ENCODE data around the gene TRAPPC5. TPM values are rescaled to one million over a fixed set of nuclear protein-coding genes. Genes with fewer than 3 reads are reported as not detected.

Gene TRAPPC5
- total RNA-seq, 1 donor from 2014 or later: 88.8 TPM

DNA sequence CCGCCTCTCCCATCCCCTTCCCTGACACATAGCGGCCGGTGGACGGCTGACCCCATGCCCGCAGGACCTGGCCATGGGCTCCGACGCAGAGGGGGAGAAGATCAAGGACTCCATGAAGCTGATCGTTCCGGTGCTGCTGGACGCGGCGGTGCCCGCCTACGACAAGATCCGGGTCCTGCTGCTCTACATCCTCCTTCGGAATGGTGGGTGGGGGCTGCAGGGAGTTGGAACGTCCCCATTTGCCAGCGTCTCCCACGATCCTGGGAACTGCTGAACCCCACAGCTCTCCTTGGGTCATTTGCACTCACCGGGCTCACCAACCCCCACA is 36.1 kb upstream of the TRAPPC5 start:
- no peak overlapping the region for H3K27ac Mint-ChIP-seq
- H3K4me1 Mint-ChIP-seq (ENCODE audit: low read depth): no peaks in the 10 kb centered on the region
- peaks cover 6% of the 10 kb centered on the region for H3K36me3 Mint-ChIP-seq (ENCODE audit: insufficient read depth)
- no peaks in the 10 kb centered on the region for H3K27me3 Mint-ChIP-seq
- H3K9me3 Mint-ChIP-seq (ENCODE audit: low read depth): no peaks in the 10 kb centered on the region
- TF ChIP-seq, protein P1, sequence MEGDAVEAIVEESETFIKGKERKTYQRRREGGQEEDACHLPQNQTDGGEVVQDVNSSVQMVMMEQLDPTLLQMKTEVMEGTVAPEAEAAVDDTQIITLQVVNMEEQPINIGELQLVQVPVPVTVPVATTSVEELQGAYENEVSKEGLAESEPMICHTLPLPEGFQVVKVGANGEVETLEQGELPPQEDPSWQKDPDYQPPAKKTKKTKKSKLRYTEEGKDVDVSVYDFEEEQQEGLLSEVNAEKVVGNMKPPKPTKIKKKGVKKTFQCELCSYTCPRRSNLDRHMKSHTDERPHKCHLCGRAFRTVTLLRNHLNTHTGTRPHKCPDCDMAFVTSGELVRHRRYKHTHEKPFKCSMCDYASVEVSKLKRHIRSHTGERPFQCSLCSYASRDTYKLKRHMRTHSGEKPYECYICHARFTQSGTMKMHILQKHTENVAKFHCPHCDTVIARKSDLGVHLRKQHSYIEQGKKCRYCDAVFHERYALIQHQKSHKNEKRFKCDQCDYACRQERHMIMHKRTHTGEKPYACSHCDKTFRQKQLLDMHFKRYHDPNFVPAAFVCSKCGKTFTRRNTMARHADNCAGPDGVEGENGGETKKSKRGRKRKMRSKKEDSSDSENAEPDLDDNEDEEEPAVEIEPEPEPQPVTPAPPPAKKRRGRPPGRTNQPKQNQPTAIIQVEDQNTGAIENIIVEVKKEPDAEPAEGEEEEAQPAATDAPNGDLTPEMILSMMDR (IDR thresholded peaks at IDR 0.05; ENCODE audit: unreplicated experiment): no peak
- DNase-seq (ENCODE audit: low spot score, unreplicated experiment): no peak
- no peak overlapping the region for H3K4me3 Mint-ChIP-seq (ENCODE audit: low read depth)

DNA sequence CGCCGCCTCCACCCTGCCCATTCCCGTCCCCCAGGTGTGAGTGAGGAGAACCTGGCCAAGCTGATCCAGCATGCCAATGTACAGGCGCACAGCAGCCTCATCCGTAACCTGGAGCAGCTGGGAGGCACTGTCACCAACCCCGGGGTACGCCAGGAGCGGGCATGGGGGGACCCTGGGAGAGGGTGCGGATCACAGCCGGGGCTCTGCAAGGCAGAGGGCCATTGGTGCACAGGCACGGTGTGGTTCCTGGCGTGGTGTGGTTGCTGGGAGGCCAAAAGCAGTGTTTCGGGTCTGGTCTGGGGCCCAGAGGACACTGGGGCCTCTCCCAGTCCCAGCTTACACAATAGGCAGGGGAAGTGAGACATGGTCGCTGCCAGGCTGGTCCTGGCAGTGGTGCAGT is 35.5 kb upstream of the TRAPPC5 start:
- Mint-ChIP-seq H3K27ac (no peak overlapping the region), H3K36me3 (ENCODE audit: insufficient read depth) (peaks cover 3% of the 10 kb centered on the region), H3K9me3 (ENCODE audit: low read depth) (no peaks in the 10 kb centered on the region), H3K27me3 (no peaks in the 10 kb centered on the region), H3K4me1 (ENCODE audit: low read depth) (no peaks in the 10 kb centered on the region), H3K4me3 (ENCODE audit: low read depth) (no peak overlapping the region)
- DNase-seq (ENCODE audit: low spot score, unreplicated experiment): no peak
- TF ChIP-seq, protein P1 (IDR thresholded peaks at IDR 0.05; ENCODE audit: unreplicated experiment): no peak

DNA sequence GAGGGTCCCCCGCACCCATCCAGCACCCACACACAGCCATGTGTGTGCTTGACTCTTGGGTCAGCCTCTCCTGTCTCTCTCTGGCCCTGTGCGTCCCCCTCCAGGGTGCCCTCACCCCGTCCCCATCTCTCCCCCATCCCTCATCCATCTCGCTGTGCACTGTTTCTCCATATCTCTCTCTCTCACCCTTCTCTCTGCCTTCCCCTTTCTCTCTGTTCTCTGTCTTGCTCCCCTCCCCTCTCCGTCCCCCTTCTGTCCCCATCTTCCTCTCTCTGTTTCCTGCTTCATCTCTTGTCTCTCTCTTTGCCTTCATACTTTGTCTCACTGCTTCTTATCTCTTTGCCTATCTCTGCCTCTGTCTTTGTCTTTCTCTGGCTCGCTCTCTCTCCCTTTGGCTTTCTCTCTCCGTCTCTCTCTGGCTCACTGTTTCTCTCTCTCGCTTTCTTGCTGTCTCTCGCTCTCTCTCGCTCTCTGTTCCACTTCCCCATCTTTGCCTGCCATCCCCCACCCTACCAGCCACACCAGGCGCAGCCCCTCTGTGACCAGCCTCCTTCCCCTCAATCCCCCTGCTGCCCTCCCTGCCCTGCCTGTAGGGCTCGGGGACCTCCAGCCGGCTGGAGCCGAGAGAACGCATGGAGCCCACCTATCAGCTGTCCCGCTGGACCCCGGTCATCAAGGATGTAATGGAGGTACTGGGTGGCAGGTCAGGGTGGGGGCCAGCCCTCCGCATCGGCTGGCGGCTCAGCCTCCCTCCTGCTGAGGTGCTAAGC is 34.8 kb upstream of the TRAPPC5 start:
- Mint-ChIP-seq H3K27me3 (peaks cover 2% of the 10 kb centered on the region), H3K9me3 (ENCODE audit: low read depth) (no peaks in the 10 kb centered on the region), H3K36me3 (ENCODE audit: insufficient read depth) (peaks cover 3% of the 10 kb centered on the region), H3K4me3 (ENCODE audit: low read depth) (no peak overlapping the region), H3K27ac (peak overlapping the region; percentile 78), H3K4me1 (ENCODE audit: low read depth) (no peaks in the 10 kb centered on the region)
- DNase-seq (ENCODE audit: low spot score, unreplicated experiment): no peak
- TF ChIP-seq, protein P1 (IDR thresholded peaks at IDR 0.05; ENCODE audit: unreplicated experiment): no peak

DNA sequence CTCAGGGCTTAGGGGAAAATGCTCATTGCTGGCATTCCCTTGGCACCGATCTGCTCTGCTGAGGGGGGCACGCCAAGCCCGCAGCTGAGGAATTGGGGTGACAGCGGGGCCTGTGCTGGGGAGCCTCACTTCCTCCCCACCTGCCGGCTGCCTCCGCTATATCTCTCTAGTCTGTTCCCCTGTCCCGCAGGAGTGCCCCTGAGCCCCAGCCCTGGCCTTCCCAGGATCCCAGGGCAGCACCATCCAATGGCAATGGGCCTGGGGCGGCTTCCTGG is 34.3 kb upstream of the TRAPPC5 start:
- DNase-seq (ENCODE audit: low spot score, unreplicated experiment): no peak

DNA sequence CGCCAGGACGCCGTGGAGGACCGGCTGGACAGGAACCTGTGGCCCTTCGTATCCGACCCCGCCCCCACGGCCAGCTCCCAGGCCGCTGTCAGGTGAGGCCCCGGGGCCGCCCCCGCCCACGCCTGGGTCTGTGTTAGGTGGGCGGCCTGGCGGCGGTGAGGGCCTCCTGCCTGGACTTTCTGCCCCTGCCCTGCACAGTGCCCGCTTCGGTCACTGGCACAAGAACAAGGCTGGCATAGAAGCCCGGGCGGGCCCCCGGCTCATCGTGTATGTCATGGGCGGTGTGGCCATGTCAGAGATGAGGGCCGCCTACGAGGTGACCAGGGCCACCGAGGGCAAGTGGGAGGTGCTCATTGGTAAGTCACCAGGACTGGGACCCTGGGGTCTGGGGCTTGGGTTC is 33.5 kb upstream of the TRAPPC5 start:
- Mint-ChIP-seq H3K4me3 (ENCODE audit: low read depth) (no peak overlapping the region), H3K36me3 (ENCODE audit: insufficient read depth) (peaks cover 3% of the 10 kb centered on the region), H3K9me3 (ENCODE audit: low read depth) (no peaks in the 10 kb centered on the region), H3K27ac (no peak overlapping the region), H3K4me1 (ENCODE audit: low read depth) (peaks cover under 1% of the 10 kb centered on the region), H3K27me3 (peaks cover 7% of the 10 kb centered on the region)
- TF ChIP-seq, protein P1 (IDR thresholded peaks at IDR 0.05; ENCODE audit: unreplicated experiment): no peak
- DNase-seq (ENCODE audit: low spot score, unreplicated experiment): no peak

More for the DNA sequence above, 34.3 kb upstream of the TRAPPC5 start:
- Mint-ChIP-seq H3K27ac (no peak overlapping the region), H3K4me1 (ENCODE audit: low read depth) (no peaks in the 10 kb centered on the region), H3K9me3 (ENCODE audit: low read depth) (no peaks in the 10 kb centered on the region), H3K36me3 (ENCODE audit: insufficient read depth) (peaks cover 3% of the 10 kb centered on the region), H3K27me3 (peaks cover 4% of the 10 kb centered on the region), H3K4me3 (ENCODE audit: low read depth) (no peak overlapping the region)
- TF ChIP-seq, protein P1 (IDR thresholded peaks at IDR 0.05; ENCODE audit: unreplicated experiment): no peak
